ENCODE data around the gene TINAGL1.

TINAGL1 gene

DNA sequence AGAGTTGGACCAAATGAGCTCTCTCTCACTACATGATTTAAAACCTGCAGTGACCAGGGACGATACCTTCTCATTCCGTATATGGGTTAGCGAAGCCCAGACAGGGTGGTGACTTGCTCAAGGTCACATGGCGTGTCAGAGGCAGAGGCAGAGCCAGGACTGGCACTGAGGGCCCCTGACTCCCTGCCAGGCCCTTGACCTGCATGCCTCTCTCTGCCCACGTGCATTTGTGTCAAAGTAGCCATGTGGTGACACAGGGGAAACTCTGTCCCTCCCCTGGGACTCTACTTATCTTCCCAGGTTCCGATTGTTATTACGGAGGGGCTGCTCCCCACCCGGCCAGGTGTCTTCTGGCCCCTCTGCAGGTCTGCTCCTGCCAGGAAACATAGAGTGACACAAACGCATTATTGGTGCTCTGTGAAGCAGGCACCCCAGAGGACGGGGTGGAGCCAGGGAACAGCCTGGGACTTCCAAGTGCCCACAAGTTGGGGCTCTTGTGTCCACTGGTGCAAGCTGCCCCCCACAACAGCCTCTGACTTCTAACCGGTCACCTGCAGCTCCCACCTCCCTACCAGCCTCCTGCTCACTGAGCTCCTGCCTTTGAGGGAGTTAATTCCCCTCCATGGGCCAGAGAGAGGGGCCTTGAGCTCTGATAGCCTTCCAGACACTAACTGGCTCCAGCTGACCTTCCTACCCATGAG is 7.3 kb upstream of the TINAGL1 start:
- no peak for DNase-seq (ENCODE audit: low read depth in 2 of 2)

DNA sequence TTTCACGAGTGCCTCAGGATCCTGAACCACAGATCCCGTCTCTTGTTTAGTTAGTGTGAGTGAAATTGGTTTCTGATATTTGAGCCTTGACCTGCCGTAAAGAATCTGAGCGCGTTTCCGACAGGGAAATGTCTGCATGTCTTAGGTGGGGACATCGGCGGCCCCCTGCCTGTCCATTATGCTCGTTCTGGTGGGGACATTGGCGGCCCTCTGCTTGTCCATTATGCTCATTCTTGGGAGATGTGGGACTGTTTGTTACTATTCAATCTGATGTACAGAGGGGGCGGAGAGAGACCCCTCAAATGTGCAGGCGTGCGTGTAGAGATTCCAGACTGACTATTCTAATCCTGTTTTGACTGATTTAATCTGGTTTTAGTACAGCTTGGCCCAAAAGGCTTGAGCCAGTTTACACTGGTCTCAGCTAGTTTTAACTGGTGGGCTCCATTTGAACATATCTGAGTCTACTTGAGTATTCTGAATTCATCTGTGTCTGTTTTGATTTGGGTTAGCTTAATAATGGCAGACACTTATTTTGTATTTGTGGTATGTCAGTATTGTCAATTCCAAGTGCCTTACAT is 6.6 kb upstream of the TINAGL1 start:
- no peak for DNase-seq (ENCODE audit: low read depth in 2 of 2)

DNA sequence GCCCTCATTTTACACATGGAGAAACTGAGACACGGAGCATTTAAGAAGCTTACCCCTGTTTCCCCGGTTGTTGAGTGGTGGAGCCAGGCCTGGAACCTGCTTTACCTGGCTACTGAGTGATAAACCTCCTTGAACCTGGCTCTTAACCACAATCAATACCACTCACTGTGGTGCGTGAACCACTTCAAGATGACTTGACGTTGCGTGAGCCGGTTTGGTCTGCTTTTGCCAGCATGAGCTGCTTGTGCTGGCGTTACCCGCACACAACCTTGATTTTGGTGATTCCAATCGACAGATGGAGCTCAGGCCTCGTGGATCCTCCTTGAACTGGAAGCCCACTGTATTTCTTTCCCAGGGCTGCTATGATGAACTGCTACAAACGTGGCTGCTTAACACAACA is 6.1 kb upstream of the TINAGL1 start:
- no peak for DNase-seq (ENCODE audit: low read depth in 2 of 2)

DNA sequence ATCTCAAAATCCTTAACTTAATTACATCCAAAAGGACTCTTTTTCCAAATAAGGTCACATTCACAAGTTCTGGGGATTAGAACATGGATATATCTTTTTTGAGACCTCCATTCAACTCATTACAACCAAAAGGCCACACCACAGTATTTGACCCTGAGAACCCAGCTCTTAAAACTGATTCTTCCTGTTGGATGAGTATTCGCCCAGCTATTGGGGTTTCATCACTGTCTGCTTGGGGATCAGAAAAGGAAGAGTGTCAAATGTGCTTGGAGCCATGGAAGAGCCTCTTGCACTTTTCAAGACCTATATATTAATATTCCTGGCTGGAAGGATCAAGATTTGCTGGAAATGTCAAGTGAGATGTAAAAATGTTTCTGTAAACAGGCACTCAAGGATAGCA is 5.4 kb upstream of the TINAGL1 start:
- no peak for DNase-seq (ENCODE audit: low read depth in 2 of 2)

DNA sequence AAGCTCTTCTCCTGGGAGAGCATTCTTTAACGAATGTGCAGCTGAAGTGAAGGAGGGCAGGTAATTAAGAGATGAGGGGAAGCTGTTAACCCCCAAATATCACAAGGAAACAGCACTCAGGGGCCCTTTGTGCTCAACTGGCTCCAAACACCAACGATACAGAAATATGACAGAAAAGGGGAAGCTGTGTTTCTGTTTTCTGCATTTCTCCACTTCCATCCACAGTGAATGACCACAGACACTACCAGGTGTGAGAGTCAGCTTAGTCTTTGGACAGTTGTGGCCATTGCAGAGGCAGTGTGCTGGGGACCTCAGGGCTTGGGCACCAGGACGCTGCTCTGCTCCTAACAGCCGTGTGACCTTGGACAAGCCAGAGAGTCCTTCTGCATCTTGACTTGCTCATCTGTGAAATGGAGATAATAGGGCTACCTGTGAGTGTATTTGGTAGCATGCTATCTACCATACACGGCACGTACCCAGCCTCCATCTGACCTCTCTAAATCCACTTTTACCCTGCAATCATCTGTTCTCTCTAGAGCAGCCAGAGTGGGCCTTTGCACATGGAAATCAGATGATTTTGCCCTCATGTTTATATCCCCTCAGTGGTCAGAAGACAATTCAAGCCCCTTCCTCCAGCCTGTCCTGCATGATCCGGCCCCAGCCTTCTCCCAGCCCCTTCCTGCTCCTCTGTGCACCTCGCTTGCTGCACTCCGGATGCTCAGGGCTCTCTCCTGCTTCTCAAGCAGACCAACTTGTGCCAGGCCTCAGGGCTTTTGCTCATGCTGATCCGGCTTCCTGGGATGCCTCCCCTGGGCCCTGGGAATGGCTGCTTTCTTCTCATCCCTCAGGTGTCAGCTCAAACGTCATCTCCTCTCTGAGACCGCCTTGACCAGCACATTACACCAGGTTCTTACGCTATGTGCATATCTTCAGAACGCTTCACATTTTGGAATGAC is 4.7 kb upstream of the TINAGL1 start:
- no peak for DNase-seq (ENCODE audit: low read depth in 2 of 2)

DNA sequence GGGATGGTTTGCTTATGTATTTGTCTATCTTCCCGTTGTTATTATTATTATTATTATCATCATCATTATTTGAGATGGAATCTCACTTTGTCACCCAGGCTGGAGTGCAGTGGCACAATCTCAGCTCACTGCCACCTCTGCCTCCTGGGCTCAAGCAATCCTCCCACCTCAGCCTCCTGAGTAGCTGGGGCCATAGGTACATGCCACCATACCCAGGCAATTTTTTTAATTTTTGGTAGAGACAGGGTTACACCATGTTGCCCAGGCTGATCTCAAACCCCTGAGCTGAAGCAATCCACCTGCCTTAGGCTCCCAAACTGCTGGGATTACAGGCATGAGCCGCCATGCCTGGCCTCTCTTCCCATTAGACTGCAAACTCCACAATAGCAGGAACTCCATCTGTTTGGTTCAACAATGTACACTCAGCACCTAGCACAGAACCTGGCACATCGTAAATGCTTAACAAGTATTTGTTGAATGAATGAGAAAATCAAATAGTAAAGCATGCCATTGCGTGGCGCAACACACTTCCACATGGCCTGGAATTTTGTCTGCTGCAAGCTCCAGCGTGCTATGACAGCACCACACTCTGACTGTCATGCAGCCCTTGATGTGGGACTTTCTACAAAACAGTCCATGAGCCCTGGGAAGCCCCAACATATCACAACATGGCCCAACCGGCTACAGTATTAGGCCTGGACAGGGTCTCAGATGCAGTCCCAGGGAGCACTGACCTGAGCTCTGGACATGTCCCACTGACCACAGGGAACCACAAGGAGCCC is 3.8 kb upstream of the TINAGL1 start:
- no peak for DNase-seq (ENCODE audit: low read depth in 2 of 2)

DNA sequence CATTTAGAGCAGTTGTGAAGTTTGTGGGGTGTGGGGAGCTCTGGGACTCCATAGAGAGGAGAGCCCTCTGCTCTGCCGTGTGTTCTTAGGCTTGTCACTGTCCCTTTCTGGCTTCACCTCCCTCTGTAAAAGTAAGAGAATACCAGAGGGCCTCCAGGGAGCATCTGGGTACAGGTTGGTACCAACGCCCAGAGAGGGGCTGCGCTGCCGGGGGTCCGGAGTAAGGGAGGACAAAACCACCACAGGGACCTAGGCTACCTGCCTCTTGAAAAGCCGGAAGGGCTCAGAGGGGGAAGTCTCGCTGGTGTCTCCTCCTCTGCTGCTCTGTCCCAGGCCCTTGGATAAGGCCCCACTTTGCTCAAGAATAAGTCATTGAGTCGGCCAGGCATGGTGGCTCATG is 3.1 kb upstream of the TINAGL1 start:
- DNase-seq (ENCODE audit: low read depth in 2 of 2): no peak

DNA sequence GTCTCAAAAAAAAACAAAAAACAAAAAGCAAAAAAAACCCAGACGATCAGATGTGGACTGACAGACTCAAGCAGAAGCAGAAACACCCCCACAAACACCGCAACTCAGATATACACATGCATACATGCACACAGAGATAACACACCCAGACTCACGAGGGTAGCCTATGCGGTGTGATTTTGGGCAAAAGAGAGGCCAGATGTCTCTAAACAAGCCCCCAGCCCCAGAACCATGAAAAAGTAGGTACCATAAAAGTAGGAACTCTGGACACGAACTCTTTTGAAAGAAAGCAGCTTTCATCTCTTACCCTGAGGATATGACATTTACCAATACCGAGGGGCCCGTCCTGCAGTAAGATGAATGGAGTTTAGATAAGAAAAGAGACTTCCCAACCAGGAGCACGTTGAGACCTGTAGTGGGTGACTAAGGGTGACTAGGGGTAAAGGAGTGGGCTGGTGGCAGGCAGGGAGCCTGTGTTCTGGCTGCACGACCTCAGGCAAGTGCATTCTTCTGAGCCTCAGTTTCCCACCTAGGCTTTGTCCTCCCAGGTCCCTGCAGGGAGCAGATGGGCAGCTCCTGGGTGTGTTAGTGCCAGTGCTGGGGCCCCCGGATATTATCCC is 1.5 kb upstream of the TINAGL1 start:
- DNase-seq (ENCODE audit: low read depth in 2 of 2): no peak

DNA sequence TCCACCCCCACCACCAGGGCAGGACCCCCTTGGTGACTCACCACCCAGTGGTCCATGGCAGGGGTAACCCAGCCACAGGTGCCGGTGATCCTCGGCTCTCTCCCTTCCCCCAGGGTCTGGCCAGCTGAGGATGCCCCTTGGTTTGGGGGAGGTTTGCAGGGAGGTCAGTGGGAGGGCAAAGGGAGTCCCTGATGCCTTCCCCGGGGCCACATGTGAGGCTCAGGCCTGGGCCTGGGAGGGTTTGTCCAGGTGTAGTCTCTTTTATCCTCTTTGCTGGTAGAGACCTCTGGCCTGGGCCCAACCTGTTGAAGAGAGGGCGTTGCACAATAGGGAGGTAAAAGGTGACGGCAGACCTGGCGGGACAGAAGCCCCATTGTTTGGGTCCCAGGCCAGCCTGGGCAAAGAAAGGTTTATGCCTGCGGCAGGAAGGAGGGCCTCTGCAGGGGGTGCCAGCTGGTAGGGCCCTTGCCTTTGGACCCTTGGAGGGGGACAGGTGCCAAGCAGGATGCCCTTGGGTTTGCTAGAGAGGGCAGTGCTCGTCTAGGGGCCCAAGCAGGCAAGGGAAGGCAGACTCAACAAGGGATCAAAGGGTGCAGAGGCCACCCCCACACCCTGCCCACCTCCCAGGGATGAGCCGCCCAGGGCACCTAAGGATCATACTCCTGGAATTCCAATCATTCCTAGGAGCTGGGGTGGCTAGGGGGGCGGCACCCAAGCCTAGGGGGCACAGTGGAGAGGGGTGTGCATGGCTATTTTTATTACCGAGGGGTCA is 760 bp upstream of the TINAGL1 start:
- no peak for DNase-seq (ENCODE audit: low read depth in 2 of 2)

DNA sequence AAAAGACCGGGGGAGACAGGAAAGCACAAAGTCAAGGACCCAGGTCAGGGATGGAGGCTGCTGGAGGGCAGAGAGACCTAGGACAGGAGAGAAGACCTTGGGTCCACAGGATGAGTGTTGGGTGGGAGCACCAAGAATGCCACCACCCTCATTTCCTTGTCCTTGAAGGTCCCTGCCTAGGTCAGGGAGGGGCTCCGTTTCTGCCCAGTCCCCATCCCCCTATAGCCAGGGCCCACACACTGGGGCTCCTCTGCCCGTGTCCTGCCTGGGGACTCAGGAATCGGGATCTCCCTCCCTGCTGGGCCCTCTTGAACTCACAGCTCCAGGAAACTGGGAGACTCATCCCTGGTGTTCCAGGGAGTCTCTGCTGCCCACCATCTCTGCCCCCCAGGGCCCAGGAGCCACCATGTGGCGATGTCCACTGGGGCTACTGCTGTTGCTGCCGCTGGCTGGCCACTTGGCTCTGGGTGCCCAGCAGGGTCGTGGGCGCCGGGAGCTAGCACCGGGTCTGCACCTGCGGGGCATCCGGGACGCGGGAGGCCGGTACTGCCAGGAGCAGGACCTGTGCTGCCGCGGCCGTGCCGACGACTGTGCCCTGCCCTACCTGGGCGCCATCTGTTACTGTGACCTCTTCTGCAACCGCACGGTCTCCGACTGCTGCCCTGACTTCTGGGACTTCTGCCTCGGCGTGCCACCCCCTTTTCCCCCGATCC is 584 bp downstream of the TINAGL1 start:
- DNase-seq (ENCODE audit: low read depth in 2 of 2): no peak

DNA sequence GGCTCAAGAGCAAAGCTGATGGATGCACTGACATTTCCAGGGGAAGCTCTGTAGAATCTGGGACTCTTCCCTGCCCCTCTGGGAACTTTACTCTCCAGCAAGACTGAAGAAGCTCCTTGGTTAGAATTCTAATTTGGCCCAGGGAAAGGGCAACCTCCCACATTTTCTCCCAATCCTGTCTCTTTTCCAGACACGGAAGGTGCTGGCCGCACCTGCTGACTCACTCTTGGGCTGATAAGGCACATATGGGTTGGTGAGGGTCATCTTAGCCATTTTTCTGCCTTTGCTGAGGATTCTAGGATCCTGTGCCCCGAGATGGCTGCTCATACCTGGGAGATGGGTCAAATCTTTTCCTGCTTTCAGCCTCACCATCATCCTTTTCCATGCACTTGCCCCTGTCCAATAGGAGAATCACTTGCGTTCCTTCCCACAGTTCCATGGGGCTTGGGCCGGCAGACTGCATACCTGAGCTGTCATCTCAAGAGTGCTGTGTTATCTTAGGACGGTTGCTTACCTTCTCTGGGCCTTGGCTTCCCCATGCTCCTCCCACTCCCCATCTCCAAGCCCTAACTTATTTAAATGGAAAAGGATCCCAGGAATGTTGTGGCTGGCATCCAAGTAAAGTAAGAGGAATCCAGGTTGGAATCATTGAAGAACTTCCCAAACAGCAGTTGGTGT is 1.3 kb downstream of the TINAGL1 start:
- no peak for DNase-seq (ENCODE audit: low read depth in 2 of 2)

DNA sequence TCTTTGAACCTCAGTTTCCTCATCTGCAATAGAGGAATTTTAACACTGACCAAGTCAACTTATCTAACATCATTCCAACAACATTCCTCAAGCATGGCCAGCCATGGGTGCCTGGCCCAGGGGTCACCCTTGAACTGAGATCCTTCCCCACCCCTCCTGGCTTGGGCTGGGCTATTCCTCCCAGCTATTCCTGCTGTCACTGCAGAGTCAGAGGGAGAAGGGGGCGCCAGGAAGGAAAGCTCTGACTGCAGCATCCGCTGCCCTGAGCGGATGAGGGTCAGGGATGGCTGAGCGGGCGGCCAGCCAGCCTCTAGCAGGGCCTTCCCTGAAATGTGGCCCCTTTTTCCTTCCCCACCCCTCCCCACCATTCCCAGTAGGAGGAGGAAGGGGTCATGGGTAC is 3.1 kb downstream of the TINAGL1 start:
- DNase-seq (ENCODE audit: low read depth in 2 of 2): no peak

DNA sequence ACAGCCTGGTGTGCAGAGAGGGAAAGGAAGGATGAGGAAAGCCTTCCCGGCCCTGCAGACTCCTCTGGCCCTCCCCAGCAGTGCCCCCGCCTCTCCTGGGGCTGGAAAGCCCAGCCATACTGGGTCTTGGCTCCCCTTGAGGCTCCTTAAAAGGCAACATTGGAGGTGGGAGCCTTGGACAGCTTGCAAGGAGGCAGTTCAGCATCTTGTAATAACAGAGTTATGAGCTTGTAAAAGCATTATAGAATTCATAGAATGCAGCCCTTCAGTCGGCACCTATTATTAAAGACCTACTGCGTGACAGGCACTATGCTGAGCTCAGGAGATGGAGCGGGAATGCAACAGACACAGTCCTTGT is 4.2 kb downstream of the TINAGL1 start:
- no peak for DNase-seq (ENCODE audit: low read depth in 2 of 2)

DNA sequence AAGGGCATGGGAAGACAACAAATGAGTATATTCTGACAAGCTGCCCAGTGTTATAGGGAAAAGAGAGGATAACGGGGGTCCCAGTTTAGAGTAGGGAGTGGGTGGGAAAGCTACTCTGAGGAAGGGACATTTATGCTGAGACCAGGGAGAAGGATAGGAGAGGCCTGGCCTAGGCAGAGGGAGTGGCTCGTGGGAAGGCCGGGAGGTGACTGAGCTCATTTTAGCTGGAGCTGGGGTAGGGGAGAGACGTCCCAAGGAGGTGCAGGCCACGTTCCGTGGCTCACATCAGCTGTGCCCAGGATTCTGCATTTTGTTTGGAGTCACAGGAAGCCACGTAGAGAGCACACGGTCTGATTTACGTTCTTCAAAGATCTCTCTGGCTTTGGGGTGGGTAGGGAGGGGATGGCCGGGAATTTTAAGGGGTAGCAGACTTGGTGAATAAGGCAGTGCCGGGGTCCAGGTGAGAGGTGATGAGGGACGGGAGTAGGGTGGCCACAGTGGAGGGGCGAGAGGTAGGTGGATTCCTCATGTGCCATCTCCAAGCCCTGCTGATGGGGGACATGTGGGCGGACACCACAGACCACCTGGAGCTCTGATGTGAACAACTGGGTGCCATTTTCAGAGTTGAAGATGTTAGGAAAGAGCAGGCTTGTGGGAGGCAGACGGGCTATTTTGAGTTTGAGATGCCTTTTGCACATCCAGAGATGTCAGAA is 4.7 kb downstream of the TINAGL1 start:
- no peak for DNase-seq (ENCODE audit: low read depth in 2 of 2)

DNA sequence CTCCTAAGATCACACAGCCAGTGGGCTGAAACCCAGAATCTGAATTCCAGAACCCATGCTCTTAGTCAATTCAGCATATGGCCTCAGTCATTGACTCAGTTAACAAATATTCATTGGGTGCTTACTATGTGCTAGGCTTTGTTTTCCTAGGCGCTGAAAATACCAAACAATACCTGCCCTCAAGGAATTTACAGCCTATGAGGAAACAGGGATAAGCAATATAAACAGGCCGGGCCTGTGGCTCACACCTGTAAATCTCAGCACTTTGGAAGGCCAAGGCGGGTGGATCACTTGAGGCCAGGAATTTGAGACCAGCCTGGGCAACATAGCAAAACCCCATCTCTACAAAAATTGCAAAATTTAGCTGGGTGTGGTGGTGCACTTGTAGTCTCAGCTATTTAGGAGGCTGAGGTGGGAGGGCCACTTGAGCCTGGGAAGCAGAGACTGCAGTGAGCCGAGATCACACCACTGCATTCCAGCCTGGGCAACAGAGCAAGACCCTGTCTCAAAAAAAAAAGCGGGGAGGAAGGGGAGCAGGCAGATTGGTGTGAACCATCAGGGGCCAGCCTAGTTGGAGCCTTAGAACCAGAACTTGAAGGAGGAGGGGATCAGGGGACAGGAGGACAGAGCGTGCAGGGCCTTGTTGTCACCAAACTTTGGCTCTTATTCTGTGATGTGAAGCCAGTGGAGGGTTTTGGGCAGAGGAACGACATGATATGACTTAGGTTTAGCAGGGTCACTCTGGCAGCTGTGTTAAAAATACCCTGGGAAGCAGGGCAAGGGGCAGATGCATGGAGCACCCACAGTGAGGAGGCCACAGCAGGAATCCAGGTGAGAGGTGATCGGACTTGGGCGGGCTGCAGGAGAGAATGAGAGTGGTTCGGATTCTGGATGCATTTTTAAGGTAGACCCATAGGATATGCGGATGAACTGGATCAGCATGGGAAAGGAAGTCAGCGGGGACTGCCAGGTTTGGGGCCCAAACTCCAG is 5.8 kb downstream of the TINAGL1 start:
- no peak for DNase-seq (ENCODE audit: low read depth in 2 of 2)

DNA sequence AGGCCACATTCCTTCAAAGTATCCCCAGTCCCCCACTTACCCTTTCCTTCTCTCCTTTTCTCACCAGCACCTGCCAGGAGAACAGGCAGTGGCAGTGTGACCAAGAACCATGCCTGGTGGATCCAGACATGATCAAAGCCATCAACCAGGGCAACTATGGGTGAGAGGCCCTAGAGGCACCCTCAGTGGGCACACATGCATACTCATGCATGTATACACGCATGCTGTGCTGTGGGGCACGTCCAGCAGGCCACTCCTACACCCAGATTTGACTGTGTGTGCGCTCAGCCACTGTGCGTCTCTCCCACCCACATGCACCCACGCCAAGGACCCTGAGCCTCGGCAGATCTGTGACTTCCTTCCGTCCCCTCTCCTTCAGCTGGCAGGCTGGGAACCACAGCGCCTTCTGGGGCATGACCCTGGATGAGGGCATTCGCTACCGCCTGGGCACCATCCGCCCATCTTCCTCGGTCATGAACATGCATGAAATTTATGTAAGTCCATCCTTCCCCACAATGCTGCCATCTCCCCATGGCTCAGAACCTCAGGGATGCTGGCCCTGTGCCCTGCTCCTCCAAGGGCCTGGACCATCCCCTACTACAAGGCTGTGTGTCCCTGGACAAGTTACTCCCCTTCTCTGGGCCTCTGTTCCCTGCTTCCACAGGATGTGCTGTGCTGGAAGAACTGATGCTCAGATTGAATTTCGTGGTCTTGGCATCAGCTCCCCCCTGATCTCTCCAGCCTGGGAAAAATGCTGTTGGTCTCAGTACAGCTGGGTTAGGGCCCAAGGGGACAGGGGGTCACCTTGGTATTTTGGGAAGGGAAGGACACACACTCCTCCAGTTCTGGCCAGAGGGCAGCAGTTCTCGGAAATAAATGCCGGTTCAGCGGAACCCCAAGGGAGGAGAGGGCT is 7.0 kb downstream of the TINAGL1 start:
- no peak for DNase-seq (ENCODE audit: low read depth in 2 of 2)

All from activated CD4-positive, alpha-beta T cell treated with anti-CD3 and anti-CD28 coated beads for 24 hours (primary cell).